RWPE2 (cell line): ENCODE results near the gene PDZRN4.
A peak's percentile ranks its signal among the peaks of the same experiment; 100 is the strongest.

ENCODE experiments used
- ATAC-seq: fragments of 200-7000 bp; cut with Tn5 transposase; 3 replicates; pipeline ENCODE4 v1.9.1; 2021; ENCODE audit warnings: low read depth
- DNase-seq: peaks from one replicate; pipeline ENCODE4 v3.0.0-alpha.2; 2020; ENCODE audit warnings: low spot score
- H3K27ac ChIP-seq: fragments of 450-650 bp; 2 replicates; pipeline ENCODE4 v1.5.1; 2017; ENCODE audit warnings: mild to moderate bottlenecking; ENCODE audit not compliant: poor library complexity, severe bottlenecking
- H3K27me3 ChIP-seq: fragments of 250-450 bp; sonication (Bioruptor Pico); 2 replicates; pipeline ENCODE4 v1.5.1; 2021; ENCODE audit warnings: mild to moderate bottlenecking, moderate library complexity; ENCODE audit not compliant: insufficient read depth, poor library complexity, severe bottlenecking
- H3K36me3 ChIP-seq: fragments of 250-450 bp; sonication (Bioruptor Pico); 2 replicates; pipeline ENCODE4 v1.5.1; 2020; ENCODE audit warnings: low read depth, mild to moderate bottlenecking, moderate library complexity
- H3K4me1 ChIP-seq: fragments of 250-450 bp; sonication (Bioruptor Pico); 2 replicates; pipeline ENCODE4 v1.5.1; 2021; ENCODE audit warnings: mild to moderate bottlenecking, moderate library complexity; ENCODE audit not compliant: insufficient read depth, poor library complexity, severe bottlenecking
- H3K4me3 ChIP-seq: fragments of 250-450 bp; sonication (Bioruptor Pico); 2 replicates; pipeline ENCODE4 v1.5.1; 2021; ENCODE audit warnings: mild to moderate bottlenecking, moderate library complexity; ENCODE audit not compliant: severe bottlenecking
- H3K9me3 ChIP-seq: fragments of 250-450 bp; sonication (Bioruptor Pico); 2 replicates; pipeline ENCODE4 v1.5.1; 2021; ENCODE audit warnings: mild to moderate bottlenecking, moderate library complexity; ENCODE audit not compliant: severe bottlenecking
- TF ChIP-seq, protein P1 (sequence below): fragments of 450-650 bp; IDR thresholded peaks from one replicate; pipeline ENCODE4 v1.5.1; 2017; ENCODE audit warnings: mild to moderate bottlenecking, moderate library complexity; ENCODE audit not compliant: poor library complexity, severe bottlenecking

The PDZRN4 gene

DNA sequence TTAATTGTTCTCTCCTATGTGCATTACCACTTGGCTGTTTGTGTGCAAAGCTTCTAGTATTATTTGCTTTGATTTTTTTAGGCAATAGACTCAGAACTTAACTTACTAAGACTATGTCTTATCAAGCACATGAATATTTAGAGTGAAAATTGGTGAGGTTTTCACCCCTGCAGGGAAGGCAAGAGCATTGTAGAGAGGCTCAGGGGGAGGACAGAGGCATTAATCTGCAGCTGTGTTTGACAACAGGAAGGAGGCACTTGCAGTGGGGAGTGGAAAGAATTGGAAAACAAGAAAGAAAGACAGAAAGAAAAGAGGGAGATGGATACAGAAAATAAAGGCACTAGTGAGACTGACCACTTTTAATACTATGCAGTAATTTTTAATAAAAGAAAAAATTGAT lies 431.6 kb downstream of the PDZRN4 start:
- no peaks in the 10 kb centered on the region for H3K9me3 ChIP-seq
- no peaks in the 10 kb centered on the region for H3K36me3 ChIP-seq
- no peaks in the 10 kb centered on the region for H3K4me1 ChIP-seq
- peaks cover 6% of the 10 kb centered on the region for H3K27me3 ChIP-seq
- H3K4me3 ChIP-seq, result no peak overlapping the region
- ATAC-seq, result no peak
- DNase-seq, result no peak
- H3K27ac ChIP-seq, result no peak overlapping the region
- TF ChIP-seq, protein P1, sequence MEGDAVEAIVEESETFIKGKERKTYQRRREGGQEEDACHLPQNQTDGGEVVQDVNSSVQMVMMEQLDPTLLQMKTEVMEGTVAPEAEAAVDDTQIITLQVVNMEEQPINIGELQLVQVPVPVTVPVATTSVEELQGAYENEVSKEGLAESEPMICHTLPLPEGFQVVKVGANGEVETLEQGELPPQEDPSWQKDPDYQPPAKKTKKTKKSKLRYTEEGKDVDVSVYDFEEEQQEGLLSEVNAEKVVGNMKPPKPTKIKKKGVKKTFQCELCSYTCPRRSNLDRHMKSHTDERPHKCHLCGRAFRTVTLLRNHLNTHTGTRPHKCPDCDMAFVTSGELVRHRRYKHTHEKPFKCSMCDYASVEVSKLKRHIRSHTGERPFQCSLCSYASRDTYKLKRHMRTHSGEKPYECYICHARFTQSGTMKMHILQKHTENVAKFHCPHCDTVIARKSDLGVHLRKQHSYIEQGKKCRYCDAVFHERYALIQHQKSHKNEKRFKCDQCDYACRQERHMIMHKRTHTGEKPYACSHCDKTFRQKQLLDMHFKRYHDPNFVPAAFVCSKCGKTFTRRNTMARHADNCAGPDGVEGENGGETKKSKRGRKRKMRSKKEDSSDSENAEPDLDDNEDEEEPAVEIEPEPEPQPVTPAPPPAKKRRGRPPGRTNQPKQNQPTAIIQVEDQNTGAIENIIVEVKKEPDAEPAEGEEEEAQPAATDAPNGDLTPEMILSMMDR, result no peak

DNA sequence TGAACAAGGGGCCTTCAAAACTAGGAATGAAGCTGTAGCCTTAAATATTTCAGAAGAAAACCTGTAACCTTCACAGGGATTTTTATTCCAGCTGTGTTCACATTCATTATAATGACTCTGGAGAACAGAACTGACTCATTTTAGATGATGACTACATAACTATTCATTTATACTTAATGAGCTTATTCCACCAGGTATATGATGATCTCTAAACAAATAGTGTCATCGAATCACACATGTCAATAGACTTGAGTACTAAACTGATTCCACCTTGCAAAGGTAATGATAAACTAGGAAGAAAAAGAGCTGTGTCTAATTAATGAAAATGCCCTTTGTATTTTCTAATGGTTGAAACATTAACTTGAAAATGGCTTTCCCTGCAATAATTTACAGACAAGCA lies 433.2 kb downstream of the PDZRN4 start:
- Histone ChIP-seq H3K27me3 (peaks cover 9% of the 10 kb centered on the region), H3K4me3 (no peak overlapping the region), H3K9me3 (no peaks in the 10 kb centered on the region), H3K36me3 (no peaks in the 10 kb centered on the region), H3K4me1 (no peaks in the 10 kb centered on the region), H3K27ac (no peak overlapping the region)
- TF ChIP-seq, protein P1, result no peak
- DNase-seq, result no peak
- 0 out of 3 replicates have a peak, but pooled peaks have one; percentile 23 for ATAC-seq
